GM23338 (cell line): ENCODE results near the gene UBE2I. TPM values are rescaled to one million over a fixed set of nuclear protein-coding genes. Genes with fewer than 3 reads are reported as not detected.
"Not testable (repeated sequence)": the region's sequence is repeated elsewhere in the genome, so short reads cannot be mapped to it uniquely, and the experiment has no call there.

ENCODE experiments used
- ATAC-seq: fragments of 200-7000 bp; cut with Tn5 transposase; 3 replicates; pipeline ENCODE4 v1.9.1; 2020
- DNase-seq: peaks from one replicate; pipeline ENCODE4 v3.0.0-alpha.2; 2015; ENCODE audit warnings: low spot score
- H2AFZ ChIP-seq: fragments of 200-600 bp; sonication (generic); 2 replicates; pipeline ENCODE4 v1.8.0; 2016; ENCODE audit warnings: antibody characterized with exemption, mild to moderate bottlenecking, moderate library complexity
- H3F3A ChIP-seq: fragments of 200-600 bp; sonication (generic); replicated peaks from 2 replicates; pipeline ENCODE4 v1.8.0; 2017; ENCODE audit warnings: antibody characterized with exemption, mixed run types, low read depth
- H3K27ac ChIP-seq: fragments of 200-600 bp; sonication (generic); 2 replicates; pipeline ENCODE4 v1.6.1; 2016; ENCODE audit warnings: low read depth
- H3K27me3 ChIP-seq: fragments of 200-600 bp; sonication (generic); 2 replicates; pipeline ENCODE4 v1.8.0; 2016; ENCODE audit warnings: mild to moderate bottlenecking, mixed run types, moderate library complexity; ENCODE audit not compliant: insufficient read depth
- H3K36me3 ChIP-seq: fragments of 200-600 bp; sonication (generic); 2 replicates; pipeline ENCODE4 v1.8.0; 2016; ENCODE audit warnings: mild to moderate bottlenecking; ENCODE audit not compliant: insufficient read depth
- H3K4me1 ChIP-seq: fragments of 200-600 bp; sonication (generic); 2 replicates; pipeline ENCODE4 v1.8.0; 2016; ENCODE audit warnings: mild to moderate bottlenecking, moderate library complexity; ENCODE audit not compliant: insufficient read depth
- H3K4me2 ChIP-seq: fragments of 200-600 bp; sonication (generic); 2 replicates; pipeline ENCODE4 v1.7.1; 2017; ENCODE audit warnings: mixed run types
- H3K4me3 ChIP-seq: fragments of 200-600 bp; sonication (generic); 2 replicates; pipeline ENCODE4 v1.6.1; 2016; ENCODE audit warnings: mixed run types
- H3K79me2 ChIP-seq: fragments of 200-600 bp; sonication (generic); replicated peaks from 2 replicates; pipeline ENCODE4 v1.8.0; 2017; ENCODE audit warnings: mild to moderate bottlenecking; ENCODE audit not compliant: insufficient read depth
- H3K9me2 ChIP-seq: fragments of 200-600 bp; sonication (generic); 2 replicates; pipeline ENCODE4 v1.8.0; 2017; ENCODE audit not compliant: insufficient read depth
- H4K20me1 ChIP-seq: fragments of 200-600 bp; sonication (generic); replicated peaks from 2 replicates; pipeline ENCODE4 v1.8.0; 2017; ENCODE audit warnings: mild to moderate bottlenecking; ENCODE audit not compliant: insufficient read depth
- H3K27ac Mint-ChIP-seq: 2 replicates; pipeline ENCODE4 v1.8.0; 2020; ENCODE audit warnings: inconsistent platforms, mild to moderate bottlenecking, moderate library complexity, mixed read lengths
- H3K27me3 Mint-ChIP-seq: 3 replicates; pipeline ENCODE4 v1.8.0; 2022; ENCODE audit warnings: low read depth, mild to moderate bottlenecking, moderate library complexity, mixed read lengths, inconsistent platforms; ENCODE audit not compliant: insufficient read depth, poor library complexity
- H3K36me3 Mint-ChIP-seq: 3 replicates; pipeline ENCODE4 v1.8.0; 2021; ENCODE audit warnings: low read depth, mild to moderate bottlenecking, inconsistent platforms, moderate library complexity, mixed read lengths
- H3K4me1 Mint-ChIP-seq: 3 replicates; pipeline ENCODE4 v1.8.0; 2020; ENCODE audit warnings: mild to moderate bottlenecking, inconsistent platforms, mixed read lengths
- H3K4me3 Mint-ChIP-seq: 3 replicates; pipeline ENCODE4 v1.8.0; 2021; ENCODE audit warnings: moderate library complexity, mild to moderate bottlenecking, inconsistent platforms, mixed read lengths
- H3K9me3 Mint-ChIP-seq: 3 replicates; pipeline ENCODE4 v1.8.0; 2020; ENCODE audit warnings: moderate library complexity, mild to moderate bottlenecking, inconsistent platforms, mixed read lengths
- CREB1 ChIP-seq: fragments of 250-450 bp; sonication (Bioruptor Pico); IDR thresholded peaks from 2 replicates; pipeline ENCODE4 v1.5.0; 2020; ENCODE audit warnings: low read depth, mild to moderate bottlenecking, moderate library complexity
- JUNB ChIP-seq: IDR thresholded peaks from one replicate; pipeline ENCODE4 v1.6.1; 2016; ENCODE audit warnings: antibody characterized with exemption; ENCODE audit not compliant: unreplicated experiment
- NANOG ChIP-seq: IDR thresholded peaks from 2 replicates; pipeline ENCODE4 v1.6.1; 2016; ENCODE audit warnings: antibody characterized with exemption, borderline replicate concordance
- STAT1 ChIP-seq: IDR thresholded peaks from one replicate; pipeline ENCODE4 v1.6.1; 2016; ENCODE audit warnings: antibody characterized with exemption; ENCODE audit not compliant: unreplicated experiment
- ZNF331 ChIP-seq: fragments of 250-450 bp; sonication (Bioruptor Pico); IDR thresholded peaks from 2 replicates; pipeline ENCODE4 v1.5.0; 2020; ENCODE audit warnings: low read depth, mild to moderate bottlenecking, moderate library complexity
- polyA plus RNA-seq: library from polyadenylated mRNA; unstranded; fragments of >200 nt; fragmentation: Nextera tagmentation; extraction: Ambion mirVana; gene quantifications from 2 replicates; pipeline ENCODE4 v1.2.1, GENCODE V29; 2016
- total RNA-seq: library from RNA; depleted of rRNA; stranded (reverse); fragments of >200 nt; shearing (Covaris generic); gene quantifications from 2 replicates; pipeline ENCODE4 v1.2.3, GENCODE V29; 2014
- TF ChIP-seq, protein P1 (sequence below): IDR thresholded peaks from one replicate; pipeline ENCODE4 v1.6.1; 2018; ENCODE audit warnings: antibody characterized with exemption; ENCODE audit not compliant: unreplicated experiment
- TF ChIP-seq, protein P2 (sequence below): fragments of 250-450 bp; sonication (Bioruptor Pico); IDR thresholded peaks from 2 replicates; pipeline ENCODE4 v1.5.0; 2020; ENCODE audit warnings: mild to moderate bottlenecking, moderate library complexity

The UBE2I gene
- total and polyA plus RNA-seq, 2 experiments from 2014 or later: 116 to 220 TPM

DNA sequence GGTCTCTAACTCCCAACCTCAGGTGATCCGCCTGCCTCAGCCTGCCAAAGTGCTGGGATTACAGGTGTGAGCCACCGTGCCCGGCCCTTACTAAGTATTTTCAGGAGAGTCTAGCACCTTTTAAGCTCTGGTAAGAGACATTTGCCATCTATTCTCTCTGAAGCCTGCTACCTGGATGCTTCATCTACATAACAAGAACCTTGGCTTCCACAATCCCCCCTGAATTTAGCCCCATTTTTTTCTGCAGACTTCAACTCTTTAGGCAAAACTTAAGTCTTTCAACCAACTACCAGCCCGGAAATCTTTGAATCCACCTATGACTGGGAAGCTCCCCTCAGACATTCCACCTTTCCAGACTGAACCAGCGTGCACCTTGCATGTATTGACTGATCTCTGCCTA lies 14.0 kb upstream of the UBE2I start:
- no peak overlapping the region for H3K27ac ChIP-seq
- H3K9me2 ChIP-seq: no peaks in the 10 kb centered on the region
- H3F3A ChIP-seq: peaks cover 6% of the 10 kb centered on the region; the same call in 1 of the 2 replicates
- H3K36me3 ChIP-seq: no peaks in the 10 kb centered on the region
- no peak overlapping the region for H3K4me3 ChIP-seq
- H3K27me3 Mint-ChIP-seq: peaks cover 32% of the 10 kb centered on the region
- no peak overlapping the region for H2AFZ ChIP-seq
- peaks cover 14% of the 10 kb centered on the region for H3K4me1 ChIP-seq
- peak; percentile 62 for DNase-seq
- H3K4me3 Mint-ChIP-seq: peak overlapping the region; percentile 19; the same call in 1 of the 3 replicates
- peak; percentile 64 for ATAC-seq
- H3K36me3 Mint-ChIP-seq: no peaks in the 10 kb centered on the region
- peaks cover 13% of the 10 kb centered on the region for H3K27me3 ChIP-seq
- no peak for TF ChIP-seq CREB1
- no peaks in the 10 kb centered on the region for H3K9me3 Mint-ChIP-seq
- no peaks in the 10 kb centered on the region for H4K20me1 ChIP-seq
- 0 out of 2 replicates have a peak overlapping the region, but pooled peaks have one; percentile 68 for H3K27ac Mint-ChIP-seq
- H3K79me2 ChIP-seq: no peaks in the 10 kb centered on the region
- H3K4me1 Mint-ChIP-seq: peaks cover 31% of the 10 kb centered on the region
- peak overlapping the region; percentile 17; the same call in 1 of the 2 replicates for H3K4me2 ChIP-seq

DNA sequence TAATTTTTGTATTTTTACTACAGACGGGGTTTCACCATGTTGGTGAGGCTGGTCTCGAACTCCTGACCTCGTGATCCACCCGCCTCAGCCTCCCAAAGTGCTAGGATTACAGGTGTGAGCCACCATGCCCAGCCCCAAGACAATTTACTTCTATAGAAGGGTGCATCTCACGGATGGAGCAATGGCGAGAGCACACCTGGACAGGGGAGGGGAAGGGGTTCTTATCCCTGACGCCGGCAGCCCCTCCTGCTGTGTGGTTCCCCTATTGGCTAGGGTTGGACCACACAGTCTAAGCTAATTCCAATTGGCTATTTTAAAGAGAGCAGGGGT lies 12.8 kb upstream of the UBE2I start:
- not testable (repeated sequence) for H3K27me3 ChIP-seq, H2AFZ ChIP-seq, H3K4me3 Mint-ChIP-seq, H4K20me1 ChIP-seq, ATAC-seq, H3F3A ChIP-seq, H3K79me2 ChIP-seq, H3K36me3 ChIP-seq, H3K36me3 Mint-ChIP-seq, H3K4me3 ChIP-seq, H3K9me3 Mint-ChIP-seq, H3K27ac Mint-ChIP-seq, H3K9me2 ChIP-seq, DNase-seq, H3K4me2 ChIP-seq, H3K27ac ChIP-seq
- peaks cover 13% of the 10 kb centered on the region for H3K4me1 ChIP-seq
- H3K27me3 Mint-ChIP-seq: peaks cover 26% of the 10 kb centered on the region
- H3K4me1 Mint-ChIP-seq: peaks cover 28% of the 10 kb centered on the region

DNA sequence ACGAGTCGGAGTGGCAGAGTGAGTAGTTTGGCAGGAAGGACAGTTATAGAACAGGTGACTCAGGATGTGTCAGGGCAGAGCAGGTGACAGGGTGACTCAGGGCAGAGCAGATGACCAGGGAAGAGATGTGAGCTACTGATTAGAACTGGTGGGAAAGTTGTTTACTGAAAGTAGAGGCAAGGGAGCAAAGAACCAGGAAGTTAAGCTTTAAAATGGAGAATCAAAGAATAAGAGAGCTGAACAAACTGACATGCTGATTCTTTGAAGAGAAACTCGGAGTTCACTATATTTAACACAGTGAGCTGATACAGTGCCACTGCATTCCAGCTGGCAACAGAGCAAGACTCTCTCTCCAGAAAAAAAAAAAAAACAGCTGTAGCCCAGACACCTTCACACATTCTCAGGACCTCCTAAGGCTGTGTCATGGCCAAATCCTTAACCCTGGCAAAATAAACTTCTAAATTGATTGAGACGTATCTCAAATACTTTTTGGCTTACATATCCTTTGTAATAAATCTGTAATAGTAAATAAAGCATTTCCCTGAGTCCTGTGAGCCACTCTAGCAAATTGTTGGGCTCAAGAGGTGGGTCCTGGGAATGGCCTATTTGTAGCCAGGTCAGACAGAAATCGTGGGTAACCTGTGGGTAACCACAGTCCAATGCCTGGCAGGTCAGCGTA lies 12.3 kb upstream of the UBE2I start:
- Mint-ChIP-seq H3K4me1 (peaks cover 28% of the 10 kb centered on the region), H3K27me3 (peaks cover 25% of the 10 kb centered on the region)
- H3K4me2 ChIP-seq: no peak overlapping the region
- TF ChIP-seq STAT1: no peak
- no peak for TF ChIP-seq NANOG
- TF ChIP-seq, protein P1, sequence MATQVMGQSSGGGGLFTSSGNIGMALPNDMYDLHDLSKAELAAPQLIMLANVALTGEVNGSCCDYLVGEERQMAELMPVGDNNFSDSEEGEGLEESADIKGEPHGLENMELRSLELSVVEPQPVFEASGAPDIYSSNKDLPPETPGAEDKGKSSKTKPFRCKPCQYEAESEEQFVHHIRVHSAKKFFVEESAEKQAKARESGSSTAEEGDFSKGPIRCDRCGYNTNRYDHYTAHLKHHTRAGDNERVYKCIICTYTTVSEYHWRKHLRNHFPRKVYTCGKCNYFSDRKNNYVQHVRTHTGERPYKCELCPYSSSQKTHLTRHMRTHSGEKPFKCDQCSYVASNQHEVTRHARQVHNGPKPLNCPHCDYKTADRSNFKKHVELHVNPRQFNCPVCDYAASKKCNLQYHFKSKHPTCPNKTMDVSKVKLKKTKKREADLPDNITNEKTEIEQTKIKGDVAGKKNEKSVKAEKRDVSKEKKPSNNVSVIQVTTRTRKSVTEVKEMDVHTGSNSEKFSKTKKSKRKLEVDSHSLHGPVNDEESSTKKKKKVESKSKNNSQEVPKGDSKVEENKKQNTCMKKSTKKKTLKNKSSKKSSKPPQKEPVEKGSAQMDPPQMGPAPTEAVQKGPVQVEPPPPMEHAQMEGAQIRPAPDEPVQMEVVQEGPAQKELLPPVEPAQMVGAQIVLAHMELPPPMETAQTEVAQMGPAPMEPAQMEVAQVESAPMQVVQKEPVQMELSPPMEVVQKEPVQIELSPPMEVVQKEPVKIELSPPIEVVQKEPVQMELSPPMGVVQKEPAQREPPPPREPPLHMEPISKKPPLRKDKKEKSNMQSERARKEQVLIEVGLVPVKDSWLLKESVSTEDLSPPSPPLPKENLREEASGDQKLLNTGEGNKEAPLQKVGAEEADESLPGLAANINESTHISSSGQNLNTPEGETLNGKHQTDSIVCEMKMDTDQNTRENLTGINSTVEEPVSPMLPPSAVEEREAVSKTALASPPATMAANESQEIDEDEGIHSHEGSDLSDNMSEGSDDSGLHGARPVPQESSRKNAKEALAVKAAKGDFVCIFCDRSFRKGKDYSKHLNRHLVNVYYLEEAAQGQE: no peak
- TF ChIP-seq, protein P2, sequence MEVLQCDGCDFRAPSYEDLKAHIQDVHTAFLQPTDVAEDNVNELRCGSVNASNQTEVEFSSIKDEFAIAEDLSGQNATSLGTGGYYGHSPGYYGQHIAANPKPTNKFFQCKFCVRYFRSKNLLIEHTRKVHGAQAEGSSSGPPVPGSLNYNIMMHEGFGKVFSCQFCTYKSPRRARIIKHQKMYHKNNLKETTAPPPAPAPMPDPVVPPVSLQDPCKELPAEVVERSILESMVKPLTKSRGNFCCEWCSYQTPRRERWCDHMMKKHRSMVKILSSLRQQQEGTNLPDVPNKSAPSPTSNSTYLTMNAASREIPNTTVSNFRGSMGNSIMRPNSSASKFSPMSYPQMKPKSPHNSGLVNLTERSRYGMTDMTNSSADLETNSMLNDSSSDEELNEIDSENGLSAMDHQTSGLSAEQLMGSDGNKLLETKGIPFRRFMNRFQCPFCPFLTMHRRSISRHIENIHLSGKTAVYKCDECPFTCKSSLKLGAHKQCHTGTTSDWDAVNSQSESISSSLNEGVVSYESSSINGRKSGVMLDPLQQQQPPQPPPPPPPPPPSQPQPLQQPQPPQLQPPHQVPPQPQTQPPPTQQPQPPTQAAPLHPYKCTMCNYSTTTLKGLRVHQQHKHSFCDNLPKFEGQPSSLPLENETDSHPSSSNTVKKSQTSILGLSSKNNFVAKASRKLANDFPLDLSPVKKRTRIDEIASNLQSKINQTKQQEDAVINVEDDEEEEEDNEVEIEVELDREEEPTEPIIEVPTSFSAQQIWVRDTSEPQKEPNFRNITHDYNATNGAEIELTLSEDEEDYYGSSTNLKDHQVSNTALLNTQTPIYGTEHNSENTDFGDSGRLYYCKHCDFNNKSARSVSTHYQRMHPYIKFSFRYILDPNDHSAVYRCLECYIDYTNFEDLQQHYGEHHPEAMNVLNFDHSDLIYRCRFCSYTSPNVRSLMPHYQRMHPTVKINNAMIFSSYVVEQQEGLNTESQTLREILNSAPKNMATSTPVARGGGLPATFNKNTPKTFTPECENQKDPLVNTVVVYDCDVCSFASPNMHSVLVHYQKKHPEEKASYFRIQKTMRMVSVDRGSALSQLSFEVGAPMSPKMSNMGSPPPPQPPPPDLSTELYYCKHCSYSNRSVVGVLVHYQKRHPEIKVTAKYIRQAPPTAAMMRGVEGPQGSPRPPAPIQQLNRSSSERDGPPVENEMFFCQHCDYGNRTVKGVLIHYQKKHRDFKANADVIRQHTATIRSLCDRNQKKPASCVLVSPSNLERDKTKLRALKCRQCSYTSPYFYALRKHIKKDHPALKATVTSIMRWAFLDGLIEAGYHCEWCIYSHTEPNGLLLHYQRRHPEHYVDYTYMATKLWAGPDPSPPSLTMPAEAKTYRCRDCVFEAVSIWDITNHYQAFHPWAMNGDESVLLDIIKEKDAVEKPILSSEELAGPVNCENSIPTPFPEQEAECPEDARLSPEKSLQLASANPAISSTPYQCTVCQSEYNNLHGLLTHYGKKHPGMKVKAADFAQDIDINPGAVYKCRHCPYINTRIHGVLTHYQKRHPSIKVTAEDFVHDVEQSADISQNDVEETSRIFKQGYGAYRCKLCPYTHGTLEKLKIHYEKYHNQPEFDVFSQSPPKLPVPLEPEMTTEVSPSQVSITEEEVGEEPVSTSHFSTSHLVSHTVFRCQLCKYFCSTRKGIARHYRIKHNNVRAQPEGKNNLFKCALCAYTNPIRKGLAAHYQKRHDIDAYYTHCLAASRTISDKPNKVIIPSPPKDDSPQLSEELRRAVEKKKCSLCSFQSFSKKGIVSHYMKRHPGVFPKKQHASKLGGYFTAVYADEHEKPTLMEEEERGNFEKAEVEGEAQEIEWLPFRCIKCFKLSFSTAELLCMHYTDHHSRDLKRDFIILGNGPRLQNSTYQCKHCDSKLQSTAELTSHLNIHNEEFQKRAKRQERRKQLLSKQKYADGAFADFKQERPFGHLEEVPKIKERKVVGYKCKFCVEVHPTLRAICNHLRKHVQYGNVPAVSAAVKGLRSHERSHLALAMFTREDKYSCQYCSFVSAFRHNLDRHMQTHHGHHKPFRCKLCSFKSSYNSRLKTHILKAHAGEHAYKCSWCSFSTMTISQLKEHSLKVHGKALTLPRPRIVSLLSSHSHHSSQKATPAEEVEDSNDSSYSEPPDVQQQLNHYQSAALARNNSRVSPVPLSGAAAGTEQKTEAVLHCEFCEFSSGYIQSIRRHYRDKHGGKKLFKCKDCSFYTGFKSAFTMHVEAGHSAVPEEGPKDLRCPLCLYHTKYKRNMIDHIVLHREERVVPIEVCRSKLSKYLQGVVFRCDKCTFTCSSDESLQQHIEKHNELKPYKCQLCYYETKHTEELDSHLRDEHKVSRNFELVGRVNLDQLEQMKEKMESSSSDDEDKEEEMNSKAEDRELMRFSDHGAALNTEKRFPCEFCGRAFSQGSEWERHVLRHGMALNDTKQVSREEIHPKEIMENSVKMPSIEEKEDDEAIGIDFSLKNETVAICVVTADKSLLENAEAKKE (CRISPR knock-in tag): no peak
- no peak for TF ChIP-seq JUNB
- no peak for TF ChIP-seq CREB1
- TF ChIP-seq ZNF331: no peak

More for the DNA sequence above, 12.3 kb upstream of the UBE2I start:
- no peaks in the 10 kb centered on the region for H3K9me3 Mint-ChIP-seq
- no peaks in the 10 kb centered on the region for H3K79me2 ChIP-seq
- no peak overlapping the region for H2AFZ ChIP-seq
- no peak overlapping the region for H3K4me3 Mint-ChIP-seq
- ATAC-seq (no peak), DNase-seq (no peak)
- peaks cover 6% of the 10 kb centered on the region; the same call in 1 of the 2 replicates for H3F3A ChIP-seq
- no peak overlapping the region for H3K4me3 ChIP-seq
- H3K4me1 ChIP-seq: peaks cover 13% of the 10 kb centered on the region
- no peaks in the 10 kb centered on the region for H4K20me1 ChIP-seq
- no peak overlapping the region for H3K27ac Mint-ChIP-seq
- no peaks in the 10 kb centered on the region for H3K36me3 Mint-ChIP-seq
- H3K27me3 ChIP-seq: no peaks in the 10 kb centered on the region; the same call in 1 of the 2 replicates
- no peaks in the 10 kb centered on the region for H3K36me3 ChIP-seq
- no peak overlapping the region for H3K27ac ChIP-seq
- no peaks in the 10 kb centered on the region for H3K9me2 ChIP-seq
